GM21529 (cell line): ENCODE data around the gene TMEM79.
"Not testable (repeated sequence)": the region's sequence is repeated elsewhere in the genome, so short reads cannot be mapped to it uniquely, and the experiment has no call there.

ENCODE experiments used
- ATAC-seq: cut with Tn5 transposase; IDR thresholded peaks from one replicate; pipeline ENCODE4 v1.9.1; 2021; ENCODE audit not compliant: unreplicated experiment

The TMEM79 gene

DNA sequence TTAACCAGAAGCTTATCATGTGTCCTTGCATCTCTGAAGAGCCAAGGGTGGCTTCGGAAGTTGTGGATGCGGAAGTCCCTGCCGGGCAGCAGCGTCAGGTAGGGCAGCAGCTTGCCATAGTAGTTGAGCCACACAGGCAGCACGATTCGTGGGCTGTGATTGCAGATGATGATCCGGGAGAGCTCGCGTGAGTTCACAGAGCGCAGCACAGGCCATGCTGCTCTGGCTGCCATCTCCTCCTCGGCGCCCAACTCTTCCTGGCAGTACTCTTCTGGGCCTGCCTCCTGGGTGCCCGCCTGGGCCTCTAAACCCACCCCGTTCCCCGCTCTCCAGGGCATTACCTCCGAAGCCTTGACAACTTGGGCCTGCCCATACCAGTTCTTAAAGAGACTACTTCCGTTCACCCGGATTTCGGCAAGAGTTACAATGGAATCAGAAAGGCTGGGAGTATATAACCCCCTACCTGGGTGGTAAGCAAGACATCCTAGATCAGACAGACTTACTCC is 14.8 kb downstream of the TMEM79 start, which contains the start of gene VHLL:
Gene VHLL (minus strand): TSS at position 456 of the 506 bp plus-strand sequence. CDS start 118 bp downstream, at position 338.
- ATAC-seq: no peak

DNA sequence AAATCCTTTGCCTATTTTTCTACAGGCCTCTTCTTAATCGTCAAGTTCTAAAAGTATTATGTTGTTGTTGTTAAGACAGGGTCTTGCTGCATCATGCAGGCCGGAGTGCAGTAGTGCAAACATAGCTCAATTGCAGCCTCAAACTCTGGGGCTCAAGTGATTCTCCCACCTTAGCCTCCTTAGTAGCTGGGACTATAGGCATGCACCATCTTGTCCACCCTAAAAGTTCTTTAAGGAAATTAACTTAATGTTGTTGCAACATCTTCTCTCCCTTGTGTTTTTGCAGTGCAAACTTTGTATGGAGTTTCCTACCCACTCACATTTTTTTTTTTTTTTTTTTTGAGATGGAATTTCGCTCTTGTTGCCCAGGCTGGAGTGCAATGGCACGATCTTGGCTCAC is 19.1 kb downstream of the TMEM79 start:
- no peak for ATAC-seq

DNA sequence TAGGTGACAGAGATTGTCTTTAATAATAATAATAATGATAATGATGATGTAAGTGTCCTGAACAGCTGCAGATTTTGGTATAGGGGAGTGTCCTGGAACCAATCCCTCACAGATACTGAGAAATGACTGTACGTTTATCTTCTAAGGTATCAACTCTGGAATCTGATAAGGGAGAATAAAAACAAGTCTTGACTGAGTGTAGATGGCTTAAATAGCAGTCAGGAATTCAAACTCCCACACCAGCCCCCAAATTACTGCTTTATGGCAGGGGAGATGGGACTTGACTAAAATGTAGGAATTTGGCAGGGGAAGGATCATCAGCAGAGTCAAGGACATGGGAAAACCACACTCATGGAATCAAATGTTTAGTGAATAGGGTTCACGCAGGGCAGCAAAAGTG is 21.1 kb downstream of the TMEM79 start:
- ATAC-seq: no peak

DNA sequence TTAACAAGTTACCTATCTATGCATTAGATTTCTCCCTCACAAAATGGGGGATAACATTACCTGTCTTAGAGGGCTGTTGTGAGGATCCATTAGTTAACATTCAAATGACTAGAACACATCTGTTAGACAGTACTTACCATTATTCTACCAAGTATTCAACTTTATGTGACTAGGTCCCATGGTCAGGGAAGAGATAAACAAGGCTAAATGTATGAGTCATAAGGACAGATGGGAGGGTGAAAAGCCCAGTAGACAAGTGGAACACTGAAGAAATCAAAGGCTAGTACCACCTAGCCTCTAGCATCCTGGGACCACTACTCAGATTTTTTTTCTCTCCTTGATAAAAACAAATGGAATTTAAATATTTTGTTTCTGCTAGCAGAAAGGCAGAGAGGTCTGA is 24.0 kb downstream of the TMEM79 start:
- ATAC-seq: no peak

DNA sequence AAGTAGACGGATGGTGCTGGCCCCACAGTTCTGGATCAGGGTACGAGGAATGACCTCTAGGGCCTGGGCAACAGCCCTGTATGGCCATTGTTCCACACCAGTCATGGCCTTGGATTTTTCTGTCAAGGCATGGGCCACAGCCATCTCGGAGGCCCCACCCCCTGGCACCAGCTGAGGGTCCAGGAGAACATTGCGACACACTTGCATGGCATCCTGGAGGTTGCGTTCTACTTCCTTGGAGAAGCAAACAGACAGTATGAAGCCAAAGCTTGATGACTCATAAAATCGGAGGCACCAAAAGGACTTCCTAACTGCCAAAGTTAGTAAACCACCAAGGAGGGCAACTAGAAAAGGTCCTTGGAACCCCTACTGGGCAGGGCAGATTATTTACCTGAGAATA is 26.8 kb downstream of the TMEM79 start:
- ATAC-seq: no peak

DNA sequence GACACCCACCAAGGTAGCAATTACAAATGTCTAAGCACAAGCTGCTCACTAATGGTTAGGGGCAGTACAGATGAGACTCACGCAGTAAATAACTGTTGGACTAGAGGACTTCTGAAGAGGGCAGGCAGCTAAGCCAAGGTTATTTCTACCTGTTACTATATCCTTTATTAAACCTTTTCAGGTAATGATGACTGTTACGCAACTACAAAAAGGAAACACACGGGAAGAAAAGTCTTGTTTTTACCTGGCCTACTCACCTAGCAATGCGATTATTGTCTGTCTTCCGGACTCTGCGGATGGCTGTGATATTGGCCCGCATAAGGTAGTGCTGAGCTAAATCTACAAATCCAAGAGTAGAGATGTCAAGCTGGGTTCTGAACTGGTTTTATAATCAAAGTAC is 32.8 kb downstream of the TMEM79 start:
- ATAC-seq: no peak

DNA sequence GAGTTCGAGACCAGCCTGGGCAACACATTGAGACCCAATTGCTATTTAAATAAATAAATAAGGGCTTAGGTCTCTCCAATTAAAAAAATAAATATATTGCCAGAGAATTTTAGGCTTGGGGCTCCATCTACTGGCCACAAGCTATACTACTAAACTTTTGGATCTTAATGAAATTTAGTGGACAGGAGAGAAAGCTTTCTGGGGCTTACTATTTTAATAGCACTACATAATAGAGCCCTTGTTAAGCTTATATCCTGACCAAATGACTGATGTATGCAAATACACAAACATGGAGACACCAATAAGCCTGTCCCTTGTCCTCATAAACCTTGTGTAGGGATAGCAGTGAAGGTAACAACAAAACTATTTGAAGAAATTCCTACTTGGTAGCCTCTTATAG is 35.5 kb downstream of the TMEM79 start:
- ATAC-seq: no peak

DNA sequence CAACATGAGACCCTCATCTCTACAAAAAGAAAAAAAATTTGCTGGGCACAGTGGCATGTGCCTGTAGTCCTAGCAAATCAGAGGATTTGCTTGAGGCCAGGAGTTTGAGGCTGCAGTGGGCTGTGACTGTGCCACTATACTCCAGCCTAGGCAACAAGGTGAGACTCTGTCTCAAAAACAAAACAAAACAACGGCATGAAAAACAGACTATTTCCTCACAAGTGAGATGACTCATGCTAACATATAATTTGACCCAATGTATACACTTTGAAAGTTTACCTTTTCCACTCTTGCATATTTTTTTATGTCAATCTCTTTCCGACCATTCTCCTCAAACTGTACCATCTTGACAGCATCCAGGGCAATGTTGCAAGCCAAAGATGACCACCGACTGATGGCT is 36.4 kb downstream of the TMEM79 start:
- ATAC-seq: no peak

DNA sequence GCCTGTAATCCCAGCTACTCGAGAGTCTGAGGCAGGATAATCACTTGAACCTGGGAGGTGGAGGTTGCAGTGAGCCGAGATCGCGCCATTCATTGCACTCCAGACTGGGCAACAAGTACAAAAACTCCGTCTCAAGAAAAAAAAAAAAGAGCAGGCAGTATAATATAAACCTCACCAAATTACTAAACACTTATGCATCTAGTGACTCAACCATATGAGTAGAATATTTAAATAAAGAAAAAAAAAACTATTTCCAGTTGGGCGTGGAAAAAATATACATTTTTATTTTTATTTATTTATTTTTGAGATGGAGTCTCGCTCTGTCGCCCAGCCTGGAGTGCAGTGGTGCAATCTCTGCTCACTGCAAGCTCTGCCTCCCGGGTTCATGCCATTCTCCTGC is 39.1 kb downstream of the TMEM79 start:
- not testable (repeated sequence) for ATAC-seq

DNA sequence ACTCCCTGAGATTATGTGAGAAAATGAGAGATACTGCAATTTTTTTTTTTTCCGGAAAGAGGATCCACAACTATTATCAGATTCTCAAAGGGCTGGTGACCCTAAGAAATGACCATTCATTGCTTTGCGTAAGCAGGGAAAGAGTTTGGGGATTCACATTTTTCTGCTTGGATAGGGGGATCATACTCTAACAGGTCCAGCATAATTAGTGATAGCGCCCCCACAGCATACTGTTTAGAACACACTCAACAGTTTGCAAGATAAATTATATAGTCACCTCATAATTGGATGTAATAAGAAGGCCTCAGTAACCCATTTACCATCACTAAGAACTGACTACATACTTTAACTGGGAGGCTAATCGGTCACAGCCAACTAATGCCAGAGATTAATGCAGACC is 52.1 kb downstream of the TMEM79 start:
- no peak for ATAC-seq

DNA sequence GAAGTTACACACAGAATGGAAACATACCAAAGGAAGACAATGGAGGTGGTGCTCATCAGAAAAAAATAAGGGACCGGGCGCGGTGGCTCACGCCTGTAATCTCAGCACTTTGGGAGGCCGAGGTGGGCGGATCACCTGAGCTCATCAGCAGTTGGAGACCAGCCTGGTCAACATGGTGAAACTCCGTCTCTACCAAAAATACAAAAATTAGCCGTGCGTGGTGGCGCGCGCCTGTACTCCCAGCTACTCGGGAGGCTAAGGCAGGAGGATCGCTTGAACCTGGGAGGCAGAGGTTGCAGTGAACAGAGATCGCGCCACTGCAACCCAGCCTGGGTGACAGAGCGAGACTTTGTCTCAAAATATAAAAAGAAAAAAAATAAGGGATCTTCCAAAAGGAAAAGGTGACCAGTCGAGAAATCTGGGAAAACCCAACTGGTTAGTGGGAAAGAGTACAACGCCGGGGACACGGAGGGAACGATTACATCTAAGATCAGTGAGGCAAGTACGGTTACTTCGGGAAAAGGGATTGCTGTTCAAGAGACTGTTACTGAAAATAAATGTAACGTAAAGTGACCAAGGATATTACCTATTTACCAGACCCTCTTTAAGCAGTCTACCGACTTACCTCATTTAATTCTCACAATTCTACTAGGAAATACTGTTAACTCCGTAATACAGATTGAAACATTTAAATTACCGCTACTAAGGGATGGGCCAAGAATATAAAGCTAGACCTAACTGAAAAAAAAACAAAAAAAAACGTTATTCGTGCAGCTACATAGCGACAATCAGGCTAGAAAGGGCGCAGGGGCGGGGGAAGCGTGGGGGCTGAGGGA is 53.1 kb downstream of the TMEM79 start:
- ATAC-seq: no peak

DNA sequence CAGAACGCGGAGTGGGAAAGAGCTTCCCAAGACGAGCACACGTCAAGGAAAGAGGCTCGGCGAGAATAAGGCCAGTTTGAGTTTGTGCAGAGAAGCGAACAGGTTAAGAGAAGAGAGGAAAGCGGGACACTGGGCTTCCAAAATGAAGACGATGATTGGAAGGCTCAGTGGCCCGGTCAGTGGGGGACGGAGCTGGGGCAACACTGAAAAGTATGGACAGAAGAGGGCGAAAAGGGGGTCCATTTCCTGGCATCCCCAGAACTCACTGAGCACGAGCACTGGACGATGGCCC is 53.7 kb downstream of the TMEM79 start:
- ATAC-seq: no peak

DNA sequence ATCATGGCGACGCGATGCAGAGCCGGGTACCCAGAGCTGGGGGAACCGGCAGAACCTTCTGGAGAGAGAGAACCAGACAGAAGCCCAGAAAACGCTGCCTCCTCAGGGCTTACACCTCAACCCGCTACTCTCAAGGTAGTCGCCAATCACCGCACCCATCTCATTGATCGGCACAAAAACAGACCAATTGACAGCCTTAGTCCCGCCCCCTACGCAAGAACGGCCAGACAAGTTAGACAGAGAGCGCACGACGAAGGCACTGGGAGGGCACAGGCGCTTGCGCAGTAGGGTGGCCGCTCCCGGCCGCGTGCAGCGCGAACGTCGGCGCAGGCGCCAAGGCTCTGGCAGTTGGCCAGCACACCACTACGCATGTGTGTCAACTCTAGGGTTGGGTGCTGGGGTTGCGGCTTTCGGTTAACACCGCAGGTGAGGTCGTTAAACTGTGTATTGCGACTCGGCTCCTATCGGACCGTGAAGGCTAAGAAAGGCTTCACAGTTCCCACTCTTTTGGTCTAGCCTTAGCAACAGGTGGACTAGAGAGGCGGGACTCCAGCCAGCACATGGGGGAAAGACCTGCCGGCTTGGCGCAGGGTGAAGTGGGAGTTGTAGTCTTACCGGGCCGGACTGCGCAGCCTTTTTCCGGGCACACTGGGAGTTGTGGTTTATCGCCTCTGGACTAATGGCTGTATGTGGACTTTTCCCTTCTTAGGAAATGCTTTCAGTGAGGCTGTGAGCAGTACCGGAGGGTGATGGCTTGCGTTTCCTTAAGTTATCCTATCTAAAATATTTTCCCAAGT is 54.3 kb downstream of the TMEM79 start, which contains the start of the genes CCT3 and TSACC:
Gene CCT3 (minus strand): TSS at position 113 of the 797 bp plus-strand sequence. CDS start 108 bp downstream, at position 5.
Gene TSACC (plus strand): TSS at position 347 of the 797 bp plus-strand sequence. CDS start 1,232 bp downstream, outside the sequence.
- peak; percentile 91 for ATAC-seq
